ENCODE results near the gene KRT10. TPM values are rescaled to one million over a fixed set of nuclear protein-coding genes. Genes with fewer than 3 reads are reported as not detected.
A peak's percentile ranks its signal among the peaks of the same experiment; 100 is the strongest.

Gene KRT10
- total RNA-seq, 1 donor from 2014 or later, result 13.6 TPM

- DNase-seq, result peak; percentile 89
Measured at GRCh38 chr17:40803617-40804082, 18.8 kb downstream of the KRT10 start.

GRCh38 chr17:40801157-40801556 lies 21.3 kb downstream of the KRT10 start:
- DNase-seq, result no peak

- no peak for DNase-seq
Measured at GRCh38 chr17:40800381-40800780, 22.0 kb downstream of the KRT10 start.

GRCh38 chr17:40799859-40800258 lies 22.6 kb downstream of the KRT10 start, which contains the start of gene KRT28:
Gene KRT28, minus strand, starts transcription at chr17:40799959. Its CDS starts 66 bp downstream, at chr17:40799893.
- DNase-seq, result no peak

- DNase-seq, result no peak
Measured at GRCh38 chr17:40796846-40797245, 25.6 kb downstream of the KRT10 start.

GRCh38 chr17:40795019-40795667 lies 27.3 kb downstream of the KRT10 start:
- no peak for DNase-seq

- DNase-seq, result no peak
Measured at GRCh38 chr17:40794466-40794865, 27.9 kb downstream of the KRT10 start.

- DNase-seq, result no peak
Measured at GRCh38 chr17:40793832-40794231, 28.6 kb downstream of the KRT10 start.

GRCh38 chr17:40791787-40792436 lies 30.5 kb downstream of the KRT10 start:
- peak; percentile 78 for DNase-seq

GRCh38 chr17:40791111-40791510 lies 31.3 kb downstream of the KRT10 start:
- peak; percentile 43 for DNase-seq

GRCh38 chr17:40782450-40782849 lies 40.0 kb downstream of the KRT10 start, which contains the start of gene KRT27:
Gene KRT27, minus strand, starts transcription at chr17:40782550. Its CDS starts 57 bp downstream, at chr17:40782493.
- no peak for DNase-seq

GRCh38 chr17:40779181-40779909 lies 43.1 kb downstream of the KRT10 start:
- DNase-seq, result no peak

GRCh38 chr17:40778461-40778860 lies 44.0 kb downstream of the KRT10 start:
- DNase-seq, result no peak

GRCh38 chr17:40777971-40778370 lies 44.4 kb downstream of the KRT10 start:
- DNase-seq, result no peak

- DNase-seq, result no peak
Measured at GRCh38 chr17:40777459-40777858, 45.0 kb downstream of the KRT10 start.

- DNase-seq, result no peak
Measured at GRCh38 chr17:40775945-40776344, 46.5 kb downstream of the KRT10 start.

GRCh38 chr17:40772101-40772500 lies 50.3 kb downstream of the KRT10 start, which contains the start of gene KRT26:
Gene KRT26, minus strand, starts transcription at chr17:40772201. Its CDS starts 88 bp downstream, at chr17:40772113.
- DNase-seq, result no peak

Other genes starting within 250 kb of the KRT10 start
- gene SMARCE1, start 174.8 kb downstream of the KRT10 start, total RNA-seq, result 101 TPM
- gene KRT222, start 157.4 kb downstream of the KRT10 start, total RNA-seq, result not detected
- 0.31 TPM for gene KRT24, start 118.9 kb downstream of the KRT10 start, total RNA-seq
- gene KRT25, start 67.3 kb downstream of the KRT10 start, total RNA-seq, result not detected
- gene KRT26, start 50.4 kb downstream of the KRT10 start, total RNA-seq, result not detected
- gene KRT27, start 40.1 kb downstream of the KRT10 start, total RNA-seq, result not detected
- gene KRT28, start 22.7 kb downstream of the KRT10 start, total RNA-seq, result not detected
- gene KRT12, start 44.6 kb upstream of the KRT10 start, total RNA-seq, result not detected
- 0.51 TPM for gene KRT20, start 62.6 kb upstream of the KRT10 start, total RNA-seq
- gene KRT23, start 115.0 kb upstream of the KRT10 start, total RNA-seq, result 26.3 TPM
- gene KRT39, start 144.3 kb upstream of the KRT10 start, total RNA-seq, result 1.8 TPM
- gene KRT40, start 161.7 kb upstream of the KRT10 start, total RNA-seq, result 7.7 TPM
- gene KRTAP3-3, start 171.6 kb upstream of the KRT10 start, total RNA-seq, result not detected
- not detected for gene KRTAP3-2, start 177.3 kb upstream of the KRT10 start, total RNA-seq
- not detected for gene KRTAP3-1, start 186.5 kb upstream of the KRT10 start, total RNA-seq
- gene KRTAP1-5, start 204.6 kb upstream of the KRT10 start, total RNA-seq, result not detected
- not detected for gene KRTAP1-4, start 207.6 kb upstream of the KRT10 start, total RNA-seq
- gene KRTAP1-3, start 212.3 kb upstream of the KRT10 start, total RNA-seq, result not detected
- gene KRTAP1-1, start 218.8 kb upstream of the KRT10 start, total RNA-seq, result not detected
- gene KRTAP2-1, start 224.7 kb upstream of the KRT10 start, total RNA-seq, result not detected
- gene KRTAP2-2, start 232.6 kb upstream of the KRT10 start, total RNA-seq, result not detected
- not detected for gene KRTAP2-3, start 237.5 kb upstream of the KRT10 start, total RNA-seq
- gene KRTAP2-4, start 243.3 kb upstream of the KRT10 start, total RNA-seq, result not detected